DMS153 treated with DMSO at 0.1 percent for 48 hours (cell line): ENCODE data around the gene ENDOU.
A peak's percentile ranks its signal among the peaks of the same experiment; 100 is the strongest.

Experiments
- DNase-seq: peaks from one replicate; lab custom pipeline; 2025; ENCODE audit not compliant: unreplicated experiment; lab: John Stamatoyannopoulos, UW

The ENDOU gene

DNA sequence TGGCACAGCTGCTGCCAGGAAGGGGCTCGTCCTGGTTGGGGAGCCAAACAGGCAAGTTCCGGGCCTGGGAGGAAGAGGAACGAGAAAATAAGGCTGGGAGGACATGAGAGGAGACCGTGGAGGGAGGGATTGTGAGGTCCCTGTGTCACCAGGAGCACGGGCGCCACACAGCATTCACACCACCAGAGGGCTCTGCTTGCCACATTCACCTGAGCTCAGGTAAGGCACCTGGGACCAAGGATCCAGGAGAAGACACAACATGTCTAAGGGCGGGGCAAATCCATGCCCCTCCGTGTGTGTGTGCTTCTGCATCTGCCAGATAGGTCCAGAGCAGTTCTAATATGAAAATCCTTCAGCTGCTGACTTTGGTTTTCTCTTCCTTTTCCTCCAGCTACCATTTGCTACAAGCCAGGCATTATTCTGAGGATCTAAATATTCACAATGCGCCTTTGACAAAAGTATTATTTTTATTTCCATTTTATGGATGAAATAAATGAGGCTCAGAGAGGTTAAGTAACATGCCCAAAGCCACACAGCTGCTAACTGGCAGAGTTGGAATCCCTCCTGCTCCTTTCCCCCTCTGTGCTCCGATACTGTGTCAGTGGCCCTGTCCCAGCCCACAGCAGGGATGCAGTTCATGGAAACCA is 18.8 kb upstream of the ENDOU start:
- DNase-seq = peak; percentile 70

DNA sequence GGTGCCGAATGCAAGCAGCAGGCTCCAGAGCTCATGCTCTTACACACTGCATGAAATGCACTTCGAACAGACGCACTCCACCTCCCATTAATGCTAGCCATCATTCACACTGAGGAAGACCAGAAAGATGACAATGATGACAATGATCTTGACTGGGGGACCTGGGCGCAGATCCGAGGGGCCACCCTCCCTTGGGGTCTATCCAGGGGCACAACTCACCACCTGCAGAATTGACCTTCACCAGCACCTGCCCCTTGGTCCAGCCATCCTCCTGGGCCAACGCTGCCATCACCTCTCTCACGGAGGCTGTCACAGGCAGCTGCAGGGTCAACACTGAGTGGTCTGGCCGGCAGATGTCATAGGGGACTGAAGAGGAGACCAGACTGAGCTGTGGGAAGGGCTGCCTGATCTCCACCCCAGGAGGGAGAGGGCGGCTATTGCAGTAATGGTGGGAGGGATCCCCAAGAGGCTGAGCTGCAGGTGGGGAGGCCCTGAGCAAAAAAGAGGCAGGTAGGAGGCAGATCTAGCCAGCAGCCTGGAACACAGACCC is 18.1 kb upstream of the ENDOU start:
- DNase-seq = no peak

DNA sequence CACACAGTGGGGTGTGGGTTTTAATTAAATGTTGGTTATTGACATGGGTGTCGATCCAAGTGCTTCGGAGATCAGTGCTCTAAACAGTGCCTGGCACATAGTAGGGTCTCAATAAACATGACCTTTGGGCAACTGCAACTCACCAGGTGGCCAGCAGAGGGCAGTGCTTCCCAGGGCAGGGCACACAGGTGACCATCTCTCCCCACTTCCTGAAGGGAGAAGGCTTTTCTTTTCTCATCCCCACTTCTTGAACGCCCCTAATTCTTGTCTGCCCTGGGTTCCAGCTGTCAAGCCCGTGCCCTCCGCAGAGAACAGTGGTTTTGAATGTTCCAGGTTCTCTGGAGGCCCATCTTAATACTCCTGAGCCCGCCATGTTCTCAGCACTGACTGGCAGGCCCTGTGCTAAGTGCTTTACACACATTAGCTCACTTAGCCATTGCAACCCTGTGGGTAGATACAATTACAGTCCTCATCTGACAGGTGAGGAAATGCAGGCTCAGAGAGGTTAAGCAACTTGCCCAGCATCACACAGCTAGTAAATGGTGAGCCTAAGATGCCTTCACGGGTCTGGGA is 17.0 kb upstream of the ENDOU start:
- peak; percentile 33 for DNase-seq

DNA sequence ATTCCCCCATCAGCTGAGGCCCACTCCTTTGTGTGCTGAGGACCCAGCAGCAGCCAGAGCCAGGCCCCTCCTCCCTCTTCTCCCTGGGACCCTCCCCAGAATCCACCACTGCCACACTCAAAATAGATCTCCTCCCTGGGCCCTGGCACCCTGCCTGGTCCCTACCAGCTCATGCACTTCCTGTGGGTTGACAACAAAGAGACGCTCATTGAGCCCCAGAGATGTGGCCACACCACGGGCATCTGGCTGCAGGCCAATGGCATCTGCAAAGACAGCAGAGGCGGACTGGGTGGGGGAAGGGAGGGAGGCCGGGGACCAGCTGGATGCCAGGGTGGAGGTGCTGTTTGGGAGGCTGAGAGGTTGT is 16.0 kb upstream of the ENDOU start:
- peak; percentile 97 for DNase-seq

- no peak for DNase-seq
Observed at GRCh38 chr12:47740606-47741339, 15.5 kb upstream of the ENDOU start.

DNA sequence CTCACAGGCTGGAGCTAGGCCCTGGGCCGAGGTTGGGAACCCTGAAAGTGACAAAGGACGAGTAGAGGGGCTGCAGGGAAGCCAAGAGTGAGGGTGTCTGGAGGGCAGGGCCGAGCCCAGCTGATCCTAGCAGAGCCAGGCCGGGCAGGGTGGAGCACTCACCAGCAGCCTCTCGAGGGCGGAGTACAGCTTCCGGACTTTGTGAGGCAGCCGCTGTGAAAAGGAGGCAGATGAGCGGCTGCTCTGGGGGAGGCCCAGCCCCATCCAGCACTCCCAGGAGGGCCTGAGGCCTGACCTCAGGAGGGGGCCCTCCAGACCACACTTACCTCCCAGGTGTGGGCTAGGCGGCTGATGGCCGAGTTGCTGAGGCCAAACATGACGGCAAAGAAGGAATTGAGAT is 14.7 kb upstream of the ENDOU start:
- DNase-seq = no peak

- DNase-seq = no peak
Observed at GRCh38 chr12:47739297-47739696, 14.0 kb upstream of the ENDOU start.

DNA sequence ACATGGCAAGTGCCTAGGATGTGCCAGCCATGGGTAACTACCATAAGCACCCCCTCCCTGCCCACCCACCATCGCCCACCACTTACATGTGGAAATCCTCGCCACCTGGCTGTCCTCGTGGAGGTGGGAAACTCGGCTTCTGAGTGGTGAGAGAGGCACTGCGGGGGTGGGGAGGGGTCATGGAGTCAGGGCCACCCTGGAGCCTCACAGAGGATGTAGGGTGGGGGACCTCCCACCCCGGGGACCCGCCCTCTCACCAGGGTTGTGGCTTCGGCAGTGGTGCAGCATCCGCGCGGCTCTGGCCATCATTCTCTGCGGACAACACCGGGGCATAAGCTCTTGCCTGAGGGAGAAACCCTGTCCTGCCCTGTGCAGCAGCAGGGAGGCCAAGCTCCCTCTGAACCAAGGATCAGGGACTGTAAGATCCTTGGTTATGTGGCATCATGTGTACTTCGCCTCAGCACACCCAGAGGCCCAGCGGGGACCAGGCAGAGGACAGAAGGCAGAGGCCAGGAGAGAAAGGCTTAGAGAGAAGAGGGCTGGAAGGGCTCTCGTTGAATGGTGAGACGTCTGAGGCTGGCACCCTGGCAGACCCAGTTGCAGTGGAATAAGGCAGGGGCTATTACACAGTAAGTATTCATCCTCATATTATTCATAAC is 12.8 kb upstream of the ENDOU start:
- no peak for DNase-seq

- DNase-seq = no peak
Observed at GRCh38 chr12:47736877-47737676, 11.8 kb upstream of the ENDOU start.

GRCh38 chr12:47736216-47736615 is 10.9 kb upstream of the ENDOU start:
- no peak for DNase-seq

GRCh38 chr12:47735649-47736048 is 10.4 kb upstream of the ENDOU start:
- DNase-seq = no peak

GRCh38 chr12:47734725-47735480 is 9.6 kb upstream of the ENDOU start:
- no peak for DNase-seq

DNA sequence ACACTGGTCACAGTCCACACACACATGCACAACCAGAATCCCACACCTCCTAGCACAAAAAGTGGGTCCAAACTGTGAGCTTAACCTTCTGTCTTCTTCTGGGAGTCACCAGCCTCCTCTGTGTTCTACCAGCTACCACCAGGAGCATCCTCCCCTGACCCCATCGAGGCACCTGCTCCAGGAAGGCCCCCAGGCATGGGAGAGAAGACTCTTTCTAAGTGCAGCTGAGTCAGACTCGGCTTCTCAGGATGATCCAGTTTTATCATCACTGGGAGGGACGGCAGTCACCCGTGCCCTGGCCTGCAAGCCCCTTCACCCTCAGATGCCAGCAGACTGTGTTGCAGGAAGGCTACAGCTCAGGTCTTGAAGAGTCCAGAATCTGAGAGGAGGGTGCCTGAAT is 7.9 kb upstream of the ENDOU start:
- DNase-seq = no peak

DNA sequence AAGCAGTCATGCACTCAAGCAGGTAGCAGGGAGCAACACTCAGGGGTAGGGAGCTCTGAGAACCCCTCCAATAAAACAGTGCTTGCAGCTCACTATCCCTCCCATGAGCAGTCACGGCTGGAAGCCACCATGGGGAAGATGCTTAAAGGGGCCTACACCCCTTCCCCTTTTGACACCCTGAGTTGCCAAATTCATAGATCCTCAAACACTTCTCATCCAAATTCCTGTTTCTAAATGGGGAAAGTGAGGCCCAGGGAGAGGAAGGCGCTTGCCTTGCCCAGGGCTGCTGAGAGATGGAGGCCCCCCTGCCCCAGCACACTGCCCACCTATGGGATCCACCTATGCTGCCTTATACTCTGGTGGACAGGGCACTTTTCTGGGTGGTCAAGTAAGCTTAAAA is 7.2 kb upstream of the ENDOU start:
- DNase-seq = no peak

- no peak for DNase-seq
Observed at GRCh38 chr12:47731723-47732122, 6.4 kb upstream of the ENDOU start.

DNA sequence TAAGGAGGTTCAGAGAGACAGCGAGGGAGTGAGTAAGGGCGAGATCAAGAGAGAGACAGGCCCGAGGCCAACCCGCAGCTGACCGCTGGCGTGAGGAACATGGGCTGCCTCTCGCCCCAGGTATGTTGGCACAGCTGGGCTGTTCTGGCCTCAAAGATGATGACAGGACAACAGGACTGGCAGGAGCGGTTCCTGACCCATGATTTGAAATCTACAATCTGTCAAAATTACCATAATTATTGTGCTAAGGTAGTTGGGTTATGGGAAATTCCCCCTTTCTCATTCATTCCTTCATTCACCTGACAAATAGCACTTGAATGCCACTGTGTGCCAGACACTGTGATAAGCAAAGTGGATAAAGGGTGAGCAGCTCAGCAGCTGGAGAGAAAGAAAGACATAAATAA is 5.1 kb upstream of the ENDOU start:
- no peak for DNase-seq

GRCh38 chr12:47729233-47729632 is 3.9 kb upstream of the ENDOU start:
- no peak for DNase-seq

GRCh38 chr12:47725893-47726292 is 603 bp upstream of the ENDOU start:
- no peak for DNase-seq

GRCh38 chr12:47722941-47723631 is 2.2 kb downstream of the ENDOU start:
- DNase-seq = no peak
